ENCODE measurements around the gene E2F6. TPM values are rescaled to one million over a fixed set of nuclear protein-coding genes. Genes with fewer than 3 reads are reported as not detected.
A peak's percentile ranks its signal among the peaks of the same experiment; 100 is the strongest.

The E2F6 gene
- total and polyA plus RNA-seq, 9 of the 15 experiments (the other 6 are each of a cell fraction or from before 2014, with no cell fraction given) = 13.6 to 33.9 (median 26.1) TPM

- TF ChIP-seq, protein P1, sequence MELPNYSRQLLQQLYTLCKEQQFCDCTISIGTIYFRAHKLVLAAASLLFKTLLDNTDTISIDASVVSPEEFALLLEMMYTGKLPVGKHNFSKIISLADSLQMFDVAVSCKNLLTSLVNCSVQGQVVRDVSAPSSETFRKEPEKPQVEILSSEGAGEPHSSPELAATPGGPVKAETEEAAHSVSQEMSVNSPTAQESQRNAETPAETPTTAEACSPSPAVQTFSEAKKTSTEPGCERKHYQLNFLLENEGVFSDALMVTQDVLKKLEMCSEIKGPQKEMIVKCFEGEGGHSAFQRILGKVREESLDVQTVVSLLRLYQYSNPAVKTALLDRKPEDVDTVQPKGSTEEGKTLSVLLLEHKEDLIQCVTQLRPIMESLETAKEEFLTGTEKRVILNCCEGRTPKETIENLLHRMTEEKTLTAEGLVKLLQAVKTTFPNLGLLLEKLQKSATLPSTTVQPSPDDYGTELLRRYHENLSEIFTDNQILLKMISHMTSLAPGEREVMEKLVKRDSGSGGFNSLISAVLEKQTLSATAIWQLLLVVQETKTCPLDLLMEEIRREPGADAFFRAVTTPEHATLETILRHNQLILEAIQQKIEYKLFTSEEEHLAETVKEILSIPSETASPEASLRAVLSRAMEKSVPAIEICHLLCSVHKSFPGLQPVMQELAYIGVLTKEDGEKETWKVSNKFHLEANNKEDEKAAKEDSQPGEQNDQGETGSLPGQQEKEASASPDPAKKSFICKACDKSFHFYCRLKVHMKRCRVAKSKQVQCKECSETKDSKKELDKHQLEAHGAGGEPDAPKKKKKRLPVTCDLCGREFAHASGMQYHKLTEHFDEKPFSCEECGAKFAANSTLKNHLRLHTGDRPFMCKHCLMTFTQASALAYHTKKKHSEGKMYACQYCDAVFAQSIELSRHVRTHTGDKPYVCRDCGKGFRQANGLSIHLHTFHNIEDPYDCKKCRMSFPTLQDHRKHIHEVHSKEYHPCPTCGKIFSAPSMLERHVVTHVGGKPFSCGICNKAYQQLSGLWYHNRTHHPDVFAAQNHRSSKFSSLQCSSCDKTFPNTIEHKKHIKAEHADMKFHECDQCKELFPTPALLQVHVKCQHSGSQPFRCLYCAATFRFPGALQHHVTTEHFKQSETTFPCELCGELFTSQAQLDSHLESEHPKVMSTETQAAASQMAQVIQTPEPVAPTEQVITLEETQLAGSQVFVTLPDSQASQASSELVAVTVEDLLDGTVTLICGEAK (IDR thresholded peaks at IDR 0.05) = peak; percentile 95
- TF ChIP-seq, protein P1 (CRISPR knock-in tag; IDR thresholded peaks at IDR 0.05) = peak; percentile 98
- TF ChIP-seq ZNF699 (CRISPR knock-in tag; IDR thresholded peaks at IDR 0.05; ENCODE audit: insufficient replicate concordance) = no peak
Measured at GRCh38 chr2:11406958-11407381, 59.0 kb downstream of the E2F6 start (continued).

Data from K562 (cell line).